Mucosa of descending colon (tissue), 3 donors: Measurements from ENCODE around the gene ANKK1. TPM values are rescaled to one million over a fixed set of nuclear protein-coding genes. Genes with fewer than 3 reads are reported as not detected.

Source experiments
- ATAC-seq: fragments of 200-7000 bp; cut with Tn5 transposase; one replicate; pipeline ENCODE4 v1.9.1; 2020; ENCODE audit warnings: mild to moderate bottlenecking, moderate library complexity
- DNase-seq, 3 donors: peaks; one replicate each; pipeline ENCODE4 v3.0.0-alpha.2; 2020
- H3K36me3 ChIP-seq: fragments of 200-600 bp; one replicate; pipeline ENCODE4 v1.8.0; 2021; ENCODE audit warnings: low read depth, mild to moderate bottlenecking
- H3K4me1 ChIP-seq: fragments of 200-600 bp; one replicate; pipeline ENCODE4 v1.8.0; 2021; ENCODE audit warnings: low read depth, mild to moderate bottlenecking
- H3K4me3 ChIP-seq: fragments of 200-600 bp; one replicate; pipeline ENCODE4 v1.8.0; 2021; ENCODE audit warnings: mild to moderate bottlenecking
- H3K9me3 ChIP-seq: fragments of 200-600 bp; one replicate; pipeline ENCODE4 v1.8.0; 2021; ENCODE audit warnings: mild to moderate bottlenecking
- CTCF ChIP-seq: fragments of 200-600 bp; IDR thresholded peaks from one replicate; pipeline ENCODE4 v1.8.0; 2022; ENCODE audit warnings: antibody characterized with exemption, mild to moderate bottlenecking
- intact Hi-C, 2 donors: fragments of 100-400 bp; cut with DNase I in 1 of 2; cut with micrococcal nuclease in 1 of 2; formaldehyde crosslinking; loops; one replicate each; pipeline versions ENCODE4 v1.11.0 to v1.11.1; 2022; cut with DNase I, micrococcal nuclease
- total RNA-seq, 3 donors: library from RNA; stranded (reverse); fragmentation: NEBNext Ultra II Directional in 2 of 3; extraction: Animal tissue kit (Norgen Biotek cat#: 25700) in 2 of 3; gene quantifications; one replicate each; pipeline versions ENCODE4 v1.2.1 to v1.2.4, GENCODE V29; 2021 to 2023
- donor health status: DM: no; HTN: no; CAD: no; lungs with moderate emphysema.
- donor health status: DM: no; HTN: no; CAD: no.
- donor health status: DM: no; HTN: yes; CAD: no.

ANKK1 gene
- total RNA-seq, 3 donors from 2014 or later, result 0.19 to 0.28 (median 0.26) TPM

GRCh38 chr11:113405724-113406478, 18.3 kb downstream of the ANKK1 start:
- intact Hi-C loops, result no loop called here
- Histone ChIP-seq H3K9me3 (no peaks in the 10 kb centered on the region), H3K4me3 (no peak overlapping the region), H3K36me3 (no peaks in the 10 kb centered on the region), H3K4me1 (no peaks in the 10 kb centered on the region)
- ATAC-seq (no peak), DNase-seq (no peak)
- no peak for TF ChIP-seq CTCF

- ATAC-seq (no peak), DNase-seq (no peak)
- no peak for TF ChIP-seq CTCF
- H3K36me3 ChIP-seq, result no peaks in the 10 kb centered on the region
- intact Hi-C loops, result no loop called here
- H3K4me3 ChIP-seq, result no peak overlapping the region
- no peaks in the 10 kb centered on the region for H3K9me3 ChIP-seq
- H3K4me1 ChIP-seq, result no peaks in the 10 kb centered on the region
Measured at GRCh38 chr11:113407163-113407562, 19.6 kb downstream of the ANKK1 start.

- H3K4me3 ChIP-seq, result no peak overlapping the region
- H3K4me1 ChIP-seq, result no peaks in the 10 kb centered on the region
- DNase-seq (no peak), ATAC-seq (no peak)
- TF ChIP-seq CTCF, result no peak
- intact Hi-C loops, result no loop called here
- no peaks in the 10 kb centered on the region for H3K9me3 ChIP-seq
- H3K36me3 ChIP-seq, result no peaks in the 10 kb centered on the region
Measured at GRCh38 chr11:113408206-113408605, 20.6 kb downstream of the ANKK1 start.

GRCh38 chr11:113408887-113409286, 21.3 kb downstream of the ANKK1 start:
- ATAC-seq, result no peak
- no peaks in the 10 kb centered on the region for H3K9me3 ChIP-seq
- H3K4me1 ChIP-seq, result no peaks in the 10 kb centered on the region
- intact Hi-C loops, result no loop called here
- H3K36me3 ChIP-seq, result no peaks in the 10 kb centered on the region
- no peak for TF ChIP-seq CTCF
- DNase-seq, result no peak
- no peak overlapping the region for H3K4me3 ChIP-seq

GRCh38 chr11:113409526-113409925, 21.9 kb downstream of the ANKK1 start:
- ATAC-seq (no peak), DNase-seq (no peak)
- no peak for TF ChIP-seq CTCF
- H3K4me1 ChIP-seq, result no peaks in the 10 kb centered on the region
- intact Hi-C loops, result no loop called here
- no peaks in the 10 kb centered on the region for H3K36me3 ChIP-seq
- no peaks in the 10 kb centered on the region for H3K9me3 ChIP-seq
- H3K4me3 ChIP-seq, result no peak overlapping the region
